Uterus (tissue), 4 donors: ENCODE data around the gene BUD31. TPM values are rescaled to one million over a fixed set of nuclear protein-coding genes. Genes with fewer than 3 reads are reported as not detected.

Experiments used
- DNase-seq, 2 donors: peaks; one replicate each; pipeline ENCODE4 v3.0.0-alpha.2; 2019 to 2020
- H3K27ac ChIP-seq, 2 donors: fragments of 200-600 bp; sonication (generic); 1 replicate in 1 of 2; 2 replicates in 1 of 2; pipeline ENCODE4 v1.5.1; 2016 to 2018
- H3K27me3 ChIP-seq, 2 donors: fragments of 200-600 bp; sonication (generic); one replicate each; pipeline ENCODE4 v1.5.1; 2018 to 2019; ENCODE audit warnings: control low read depth in 1 of 2
- H3K36me3 ChIP-seq, 2 donors: fragments of 200-600 bp; sonication (generic); one replicate each; pipeline ENCODE4 v1.5.1; 2019; ENCODE audit warnings: control low read depth in 1 of 2
- H3K4me1 ChIP-seq, 2 donors: fragments of 200-600 bp; sonication (generic); one replicate each; pipeline ENCODE4 v1.5.1; 2018 to 2019; ENCODE audit warnings: control low read depth in 1 of 2
- H3K4me3 ChIP-seq, 2 donors: fragments of 200-600 bp; sonication (generic); 1 replicate in 1 of 2; 2 replicates in 1 of 2; pipeline ENCODE4 v1.5.1; 2018 to 2019; ENCODE audit warnings: mild to moderate bottlenecking in 1 of 2
- H3K9me3 ChIP-seq, 2 donors: fragments of 200-600 bp; sonication (generic); one replicate each; pipeline ENCODE4 v1.5.1; 2019; ENCODE audit warnings: control low read depth in 1 of 2
- POLR2A ChIP-seq, 2 donors: fragments of 450-650 bp; IDR thresholded peaks; one replicate each; pipeline ENCODE4 v1.6.1; 2016; ENCODE audit warnings: antibody characterized with exemption in 2 of 2, mild to moderate bottlenecking in 1 of 2, moderate library complexity in 1 of 2
- intact Hi-C: fragments of 100-400 bp; cut with DNase I; formaldehyde crosslinking; loops from one replicate; pipeline ENCODE4 v1.15.1; 2023; ENCODE audit warnings: low total_unique reads
- total RNA-seq, 4 donors: library from RNA; depleted of rRNA in 3 of 4; stranded (reverse); fragments of >200 nt in 3 of 4; gene quantifications; one replicate each; pipeline versions ENCODE4 v1.1.0 to v1.2.4, GENCODE V29; 2014 to 2023
- TF ChIP-seq, protein P1 (sequence below), 4 experiments: fragments of 200-600 bp in 2 of 4; fragments of 450-650 bp in 2 of 4; sonication (generic) in 2 of 4; IDR thresholded peaks; one replicate each; pipeline ENCODE4 v1.5.1; 2016 to 2019; ENCODE audit warnings: antibody characterized with exemption in 4 of 4, mild to moderate bottlenecking in 2 of 4, moderate library complexity in 1 of 4
- donor health status: DM: yes; HTN: yes; CAD: no.

BUD31 gene
- total RNA-seq, 4 donors from 2014 or later: 29.4 to 93.2 (median 54.4) TPM

DNA sequence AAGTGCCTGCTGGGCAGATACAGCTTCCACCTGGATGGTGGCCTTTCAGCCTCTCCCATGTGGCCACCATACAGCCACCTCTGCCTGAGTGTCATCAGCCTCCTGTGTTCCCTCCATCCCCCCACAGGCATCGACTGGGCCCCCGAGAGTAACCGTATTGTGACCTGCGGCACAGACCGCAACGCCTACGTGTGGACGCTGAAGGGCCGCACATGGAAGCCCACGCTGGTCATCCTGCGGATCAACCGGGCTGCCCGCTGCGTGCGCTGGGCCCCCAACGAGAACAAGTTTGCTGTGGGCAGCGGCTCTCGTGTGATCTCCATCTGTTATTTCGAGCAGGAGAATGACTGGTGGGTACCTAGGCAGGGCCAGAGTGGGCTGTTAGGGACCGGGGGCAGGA lies 20.9 kb upstream of the BUD31 start:
- Histone ChIP-seq H3K4me1 (peaks cover 0 to 4% of the 10 kb centered on the region in 2 donors), H3K9me3 (no peaks in the 10 kb centered on the region), H3K4me3 (no peak overlapping the region), H3K27me3 (no peaks in the 10 kb centered on the region), H3K36me3 (no peaks in the 10 kb centered on the region), H3K27ac (no peak overlapping the region)
- TF ChIP-seq, protein P1, sequence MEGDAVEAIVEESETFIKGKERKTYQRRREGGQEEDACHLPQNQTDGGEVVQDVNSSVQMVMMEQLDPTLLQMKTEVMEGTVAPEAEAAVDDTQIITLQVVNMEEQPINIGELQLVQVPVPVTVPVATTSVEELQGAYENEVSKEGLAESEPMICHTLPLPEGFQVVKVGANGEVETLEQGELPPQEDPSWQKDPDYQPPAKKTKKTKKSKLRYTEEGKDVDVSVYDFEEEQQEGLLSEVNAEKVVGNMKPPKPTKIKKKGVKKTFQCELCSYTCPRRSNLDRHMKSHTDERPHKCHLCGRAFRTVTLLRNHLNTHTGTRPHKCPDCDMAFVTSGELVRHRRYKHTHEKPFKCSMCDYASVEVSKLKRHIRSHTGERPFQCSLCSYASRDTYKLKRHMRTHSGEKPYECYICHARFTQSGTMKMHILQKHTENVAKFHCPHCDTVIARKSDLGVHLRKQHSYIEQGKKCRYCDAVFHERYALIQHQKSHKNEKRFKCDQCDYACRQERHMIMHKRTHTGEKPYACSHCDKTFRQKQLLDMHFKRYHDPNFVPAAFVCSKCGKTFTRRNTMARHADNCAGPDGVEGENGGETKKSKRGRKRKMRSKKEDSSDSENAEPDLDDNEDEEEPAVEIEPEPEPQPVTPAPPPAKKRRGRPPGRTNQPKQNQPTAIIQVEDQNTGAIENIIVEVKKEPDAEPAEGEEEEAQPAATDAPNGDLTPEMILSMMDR (IDR thresholded peaks at IDR 0.05): no peak
- no peak for TF ChIP-seq POLR2A (IDR thresholded peaks at IDR 0.05)
- DNase-seq: no peak
- intact Hi-C loops: no loop called here

DNA sequence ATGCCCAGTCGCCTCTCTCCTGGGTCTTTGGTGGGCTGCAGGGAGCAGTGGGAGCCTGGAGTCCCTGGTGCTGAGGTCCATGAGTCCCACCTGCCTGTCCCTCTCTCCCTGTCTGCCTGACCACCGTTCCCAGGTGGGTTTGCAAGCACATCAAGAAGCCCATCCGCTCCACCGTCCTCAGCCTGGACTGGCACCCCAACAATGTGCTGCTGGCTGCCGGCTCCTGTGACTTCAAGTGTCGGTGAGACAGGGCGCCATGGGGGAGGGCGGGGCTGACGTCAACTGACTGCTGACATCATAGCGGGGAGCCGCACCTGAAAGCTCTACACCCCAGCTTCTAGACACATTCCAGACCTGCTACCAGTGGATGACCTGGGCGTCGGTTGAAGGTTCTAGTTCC lies 19.0 kb upstream of the BUD31 start:
- Histone ChIP-seq H3K9me3 (no peaks in the 10 kb centered on the region), H3K27ac (no peak overlapping the region), H3K4me3 (no peak overlapping the region), H3K4me1 (peaks cover 0 to 10% of the 10 kb centered on the region in 2 donors), H3K36me3 (no peaks in the 10 kb centered on the region), H3K27me3 (no peaks in the 10 kb centered on the region)
- DNase-seq: no peak
- intact Hi-C loops: no loop called here
- TF ChIP-seq POLR2A (IDR thresholded peaks at IDR 0.05): no peak
- TF ChIP-seq, protein P1 (IDR thresholded peaks at IDR 0.05): no peak

DNA sequence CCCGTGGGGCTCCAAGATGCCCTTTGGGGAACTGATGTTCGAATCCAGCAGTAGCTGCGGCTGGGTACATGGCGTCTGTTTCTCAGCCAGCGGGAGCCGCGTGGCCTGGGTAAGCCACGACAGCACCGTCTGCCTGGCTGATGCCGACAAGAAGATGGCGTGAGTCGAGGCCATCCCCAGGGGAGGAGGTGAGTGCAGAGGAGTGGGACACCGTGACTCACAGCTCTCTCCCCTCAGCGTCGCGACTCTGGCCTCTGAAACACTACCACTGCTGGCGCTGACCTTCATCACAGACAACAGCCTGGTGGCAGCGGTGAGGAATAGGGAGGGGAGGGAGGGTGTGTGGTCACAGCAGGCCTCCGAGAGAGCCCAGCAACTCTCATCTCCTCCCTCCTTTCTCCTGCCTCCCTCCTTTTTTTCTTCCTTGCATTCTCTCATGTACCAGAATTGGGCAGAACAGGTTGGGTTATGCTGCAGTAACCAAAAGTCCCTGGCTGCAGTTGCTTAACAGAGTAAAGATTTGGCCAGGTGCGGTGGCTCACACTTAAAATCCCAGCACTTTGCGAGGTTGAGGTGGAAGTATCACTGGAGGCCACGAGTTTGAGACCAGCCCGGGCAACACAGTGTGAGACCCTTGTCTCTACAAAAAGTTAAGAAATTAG lies 17.7 kb upstream of the BUD31 start:
- Histone ChIP-seq H3K36me3 (no peaks in the 10 kb centered on the region), H3K27me3 (no peaks in the 10 kb centered on the region), H3K4me1 (peaks cover 0 to 10% of the 10 kb centered on the region in 2 donors), H3K27ac (no peak overlapping the region), H3K4me3 (no peak overlapping the region), H3K9me3 (no peaks in the 10 kb centered on the region)
- DNase-seq: no peak
- TF ChIP-seq, protein P1 (IDR thresholded peaks at IDR 0.05): no peak
- no peak for TF ChIP-seq POLR2A (IDR thresholded peaks at IDR 0.05)
- intact Hi-C loops: no loop called here

DNA sequence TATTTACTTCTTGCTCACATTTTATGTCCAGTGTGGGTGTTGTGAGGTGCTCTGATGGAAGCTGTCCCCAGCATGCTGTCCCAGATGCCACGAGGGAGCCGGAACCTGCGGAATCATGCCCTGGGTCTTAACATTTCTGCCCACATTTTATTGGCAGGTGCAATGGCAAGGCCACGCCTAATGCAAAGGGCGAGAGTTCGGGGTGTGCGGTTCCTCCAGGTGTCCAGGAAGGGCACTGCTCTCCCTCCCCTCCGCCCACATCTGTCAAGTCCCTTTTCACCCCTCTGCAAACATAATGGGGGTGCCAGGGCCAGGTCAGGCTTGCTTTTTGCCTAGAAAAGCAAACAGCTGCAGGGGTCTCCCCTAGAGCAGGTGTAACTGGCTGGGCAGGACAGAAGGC lies 16.7 kb upstream of the BUD31 start:
- TF ChIP-seq, protein P1 (IDR thresholded peaks at IDR 0.05): no peak
- TF ChIP-seq POLR2A (IDR thresholded peaks at IDR 0.05): no peak
- intact Hi-C loops: no loop called here
- H3K27ac ChIP-seq: peak overlapping the region in 1 of 2 donors; percentile 70
- H3K36me3 ChIP-seq: no peaks in the 10 kb centered on the region
- no peaks in the 10 kb centered on the region for H3K9me3 ChIP-seq
- H3K4me3 ChIP-seq: peak overlapping the region in 1 of 2 donors; percentile 54
- H3K27me3 ChIP-seq: no peaks in the 10 kb centered on the region
- no peak for DNase-seq
- peaks cover 0 to 10% of the 10 kb centered on the region in 2 donors for H3K4me1 ChIP-seq

DNA sequence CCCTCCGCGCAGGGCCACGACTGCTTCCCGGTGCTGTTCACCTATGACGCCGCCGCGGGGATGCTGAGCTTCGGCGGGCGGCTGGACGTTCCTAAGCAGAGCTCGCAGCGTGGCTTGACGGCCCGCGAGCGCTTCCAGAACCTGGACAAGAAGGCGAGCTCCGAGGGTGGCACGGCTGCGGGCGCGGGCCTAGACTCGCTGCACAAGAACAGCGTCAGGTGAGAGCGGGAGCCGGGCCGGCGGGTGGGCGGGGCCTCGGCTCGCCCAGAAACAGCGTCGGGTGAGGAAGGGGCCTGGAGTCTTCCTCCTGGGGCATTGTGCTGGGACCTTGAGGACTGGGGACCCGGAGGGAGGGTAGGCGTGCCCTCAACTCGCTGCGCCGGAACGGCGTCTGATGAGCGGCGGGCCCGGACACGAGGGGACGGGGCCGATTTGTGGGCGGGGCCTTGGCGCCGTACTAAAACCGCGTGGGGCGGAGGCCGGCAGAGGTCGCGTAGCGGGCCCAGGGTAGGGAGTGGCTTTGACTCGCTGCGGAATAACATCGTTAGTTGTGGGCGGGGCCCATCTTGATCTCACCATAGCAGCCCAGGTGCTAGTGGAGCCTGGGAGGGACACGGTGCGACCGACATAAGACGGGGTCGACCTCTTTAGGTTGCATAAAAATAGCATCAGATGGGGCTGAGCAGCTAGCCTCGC lies 16.0 kb upstream of the BUD31 start:
- no peaks in the 10 kb centered on the region for H3K9me3 ChIP-seq
- intact Hi-C loops: no loop called here
- H3K4me3 ChIP-seq: peak overlapping the region; percentile 54 to 59
- no peaks in the 10 kb centered on the region for H3K36me3 ChIP-seq
- DNase-seq: peak; percentile 75 to 80
- no peaks in the 10 kb centered on the region for H3K27me3 ChIP-seq
- peaks cover 0 to 10% of the 10 kb centered on the region in 2 donors for H3K4me1 ChIP-seq
- TF ChIP-seq, protein P1 (IDR thresholded peaks at IDR 0.05): peak in 1 of 4 experiments; percentile 15
- peak; percentile 7 to 34 for TF ChIP-seq POLR2A (IDR thresholded peaks at IDR 0.05)
- H3K27ac ChIP-seq: peak overlapping the region; percentile 61 to 70
